Mesendoderm (in vitro differentiated cells): Measurements from ENCODE around the gene CAMKMT.
A peak's percentile ranks its signal among the peaks of the same experiment; 100 is the strongest.
"Not testable (repeated sequence)": the region's sequence is repeated elsewhere in the genome, so short reads cannot be mapped to it uniquely, and the experiment has no call there.

Experiments
- DNase-seq: peaks from one replicate; pipeline ENCODE4 v3.0.0; 2013
- H2AK5ac ChIP-seq: 2 replicates; pipeline ENCODE4 v1.6.1; 2013; ENCODE audit warnings: low read length, inconsistent platforms
- H2BK120ac ChIP-seq: 2 replicates; pipeline ENCODE4 v1.6.1; 2013; ENCODE audit warnings: low read depth, mild to moderate bottlenecking, low read length, moderate library complexity, mixed read lengths
- H2BK15ac ChIP-seq: replicated peaks from 2 replicates; pipeline ENCODE4 v1.6.1; 2013; ENCODE audit warnings: low read depth, mild to moderate bottlenecking, moderate library complexity
- H2BK5ac ChIP-seq: 2 replicates; pipeline ENCODE4 v1.6.1; 2013; ENCODE audit warnings: low read length, inconsistent platforms
- H3K18ac ChIP-seq: 2 replicates; pipeline ENCODE4 v1.6.1; 2013; ENCODE audit warnings: mild to moderate bottlenecking, low read length, mixed read lengths
- H3K23ac ChIP-seq: one replicate; pipeline ENCODE4 v1.6.1; 2013; ENCODE audit warnings: low read length
- H3K27ac ChIP-seq: 2 replicates; pipeline ENCODE4 v1.5.1; 2013; ENCODE audit warnings: low read depth, mild to moderate bottlenecking, inconsistent platforms, low read length, moderate library complexity
- H3K27me3 ChIP-seq: 2 replicates; pipeline ENCODE4 v1.6.1; 2013; ENCODE audit warnings: low read length, control low read depth, mild to moderate bottlenecking, inconsistent platforms; ENCODE audit not compliant: insufficient read depth, poor library complexity
- H3K36me3 ChIP-seq: 2 replicates; pipeline ENCODE4 v1.6.1; 2013; ENCODE audit warnings: low read length, inconsistent platforms; ENCODE audit not compliant: control insufficient read depth, insufficient read depth
- H3K4ac ChIP-seq: one replicate; pipeline ENCODE4 v1.6.1; 2013; ENCODE audit warnings: low read depth, mild to moderate bottlenecking, low read length, moderate library complexity
- H3K4me1 ChIP-seq: 2 replicates; pipeline ENCODE4 v1.6.1; 2013; ENCODE audit warnings: low read depth, low read length, inconsistent platforms; ENCODE audit not compliant: control insufficient read depth
- H3K4me2 ChIP-seq: 2 replicates; pipeline ENCODE4 v1.6.1; 2013; ENCODE audit warnings: low read length
- H3K4me3 ChIP-seq: 2 replicates; pipeline ENCODE4 v1.5.1; 2013; ENCODE audit warnings: mild to moderate bottlenecking, low read length
- H3K56ac ChIP-seq: one replicate; pipeline ENCODE4 v1.6.1; 2013; ENCODE audit warnings: low read length
- H3K79me1 ChIP-seq: 2 replicates; pipeline ENCODE4 v1.6.1; 2013; ENCODE audit warnings: low read length, inconsistent platforms
- H3K79me2 ChIP-seq: 2 replicates; pipeline ENCODE4 v1.6.1; 2013; ENCODE audit warnings: mild to moderate bottlenecking, low read length; ENCODE audit not compliant: control insufficient read depth, insufficient read depth
- H3K9ac ChIP-seq: 2 replicates; pipeline ENCODE4 v1.6.1; 2013; ENCODE audit warnings: low read length, inconsistent platforms
- H4K5ac ChIP-seq: one replicate; pipeline ENCODE4 v1.6.1; 2013; ENCODE audit warnings: low read length
- H4K8ac ChIP-seq: one replicate; pipeline ENCODE4 v1.6.1; 2013; ENCODE audit warnings: low read depth, mild to moderate bottlenecking, control low read depth, low read length, moderate library complexity
- WGBS: extraction: QIAGEN DNeasy Blood & Tissue Kit; methylation state at CpG from one replicate; pipeline ENCODE4 v1.1.7; 2013; ENCODE audit warnings: low lambda C conversion rate, missing lambda C conversion rate; ENCODE audit not compliant: insufficient coverage; ENCODE audit errors: extremely low coverage; 5-methylcytosine and 5-hydroxymethylcytosine counted together

CAMKMT gene

GRCh38 chr2:44494006-44494405, 132.3 kb downstream of the CAMKMT start:
- no peaks in the 10 kb centered on the region for H3K27me3 ChIP-seq
- H2BK15ac ChIP-seq: no peak overlapping the region
- WGBS: no CpG with 5 or more reads among the region's 2 CpGs
- no peaks in the 10 kb centered on the region for H3K79me1 ChIP-seq
- H2BK120ac ChIP-seq: no peak overlapping the region
- H3K4ac ChIP-seq: no peak overlapping the region
- H2BK5ac ChIP-seq: no peak overlapping the region
- no peaks in the 10 kb centered on the region for H3K36me3 ChIP-seq
- no peak overlapping the region for H2AK5ac ChIP-seq
- no peak overlapping the region for H3K9ac ChIP-seq
- DNase-seq: no peak
- peaks cover 2% of the 10 kb centered on the region for H3K4me1 ChIP-seq
- H3K4me2 ChIP-seq: no peak overlapping the region
- H3K18ac ChIP-seq: no peak overlapping the region
- no peak overlapping the region for H3K4me3 ChIP-seq
- H3K79me2 ChIP-seq: no peaks in the 10 kb centered on the region
- no peak overlapping the region for H4K5ac ChIP-seq
- no peak overlapping the region for H4K8ac ChIP-seq
- no peak overlapping the region for H3K23ac ChIP-seq
- no peak overlapping the region for H3K56ac ChIP-seq
- H3K27ac ChIP-seq: no peak overlapping the region

- Histone ChIP-seq H4K8ac (no peak overlapping the region), H3K79me2 (no peaks in the 10 kb centered on the region), H4K5ac (no peak overlapping the region), H3K18ac (no peak overlapping the region), H3K9ac (no peak overlapping the region), H3K56ac (no peak overlapping the region), H3K79me1 (no peaks in the 10 kb centered on the region), H3K27ac (no peak overlapping the region), H3K36me3 (no peaks in the 10 kb centered on the region), H3K27me3 (no peaks in the 10 kb centered on the region), H3K23ac (no peak overlapping the region), H2BK120ac (no peak overlapping the region), H3K4me1 (peaks cover 2% of the 10 kb centered on the region), H2BK15ac (no peak overlapping the region), H2AK5ac (no peak overlapping the region), H3K4ac (no peak overlapping the region), H3K4me3 (no peak overlapping the region), H2BK5ac (no peak overlapping the region), H3K4me2 (no peak overlapping the region)
- no peak for DNase-seq
- no CpG with 5 or more reads among the region's 3 CpGs for WGBS
These were observed 133.3 kb downstream of the CAMKMT start for GRCh38 chr2:44495035-44495434.

GRCh38 chr2:44495544-44495943, 133.8 kb downstream of the CAMKMT start:
- Histone ChIP-seq H3K9ac (no peak overlapping the region), H3K23ac (no peak overlapping the region), H3K4me3 (no peak overlapping the region), H2BK120ac (no peak overlapping the region), H3K56ac (no peak overlapping the region), H3K27me3 (no peaks in the 10 kb centered on the region), H3K36me3 (no peaks in the 10 kb centered on the region), H4K8ac (no peak overlapping the region), H2AK5ac (no peak overlapping the region), H3K4ac (no peak overlapping the region), H2BK15ac (no peak overlapping the region), H3K18ac (no peak overlapping the region), H3K4me1 (peaks cover 2% of the 10 kb centered on the region), H2BK5ac (no peak overlapping the region), H3K79me1 (no peaks in the 10 kb centered on the region), H3K27ac (no peak overlapping the region), H3K79me2 (no peaks in the 10 kb centered on the region), H4K5ac (no peak overlapping the region), H3K4me2 (no peak overlapping the region)
- DNase-seq: no peak
- no CpG with 5 or more reads among the region's 1 CpG for WGBS

- no peak overlapping the region for H3K23ac ChIP-seq
- no peak overlapping the region for H4K8ac ChIP-seq
- no peaks in the 10 kb centered on the region for H3K79me2 ChIP-seq
- no peak overlapping the region for H3K27ac ChIP-seq
- H3K27me3 ChIP-seq: no peaks in the 10 kb centered on the region
- no peaks in the 10 kb centered on the region for H3K79me1 ChIP-seq
- H3K4me1 ChIP-seq: peaks cover 2% of the 10 kb centered on the region
- no peak overlapping the region for H3K4me3 ChIP-seq
- H2BK15ac ChIP-seq: no peak overlapping the region
- H3K56ac ChIP-seq: no peak overlapping the region
- H3K4ac ChIP-seq: no peak overlapping the region
- no peak overlapping the region for H2BK5ac ChIP-seq
- no peak overlapping the region for H2BK120ac ChIP-seq
- H3K4me2 ChIP-seq: no peak overlapping the region
- WGBS: no CpG with 5 or more reads among the region's 3 CpGs
- H3K36me3 ChIP-seq: no peaks in the 10 kb centered on the region
- no peak overlapping the region for H3K9ac ChIP-seq
- no peak overlapping the region for H2AK5ac ChIP-seq
- H4K5ac ChIP-seq: no peak overlapping the region
- no peak overlapping the region for H3K18ac ChIP-seq
- no peak for DNase-seq
These were observed 134.4 kb downstream of the CAMKMT start for GRCh38 chr2:44496130-44496529.

- Histone ChIP-seq H3K27ac (no peak overlapping the region), H3K4me1 (peaks cover 2% of the 10 kb centered on the region), H3K18ac (no peak overlapping the region), H2BK5ac (no peak overlapping the region), H4K8ac (no peak overlapping the region), H2BK120ac (no peak overlapping the region), H3K56ac (no peak overlapping the region), H2BK15ac (no peak overlapping the region), H3K4me2 (no peak overlapping the region), H3K4ac (no peak overlapping the region), H3K4me3 (no peak overlapping the region), H3K23ac (no peak overlapping the region), H3K79me2 (no peaks in the 10 kb centered on the region), H4K5ac (no peak overlapping the region), H3K27me3 (no peaks in the 10 kb centered on the region), H3K36me3 (no peaks in the 10 kb centered on the region), H3K79me1 (no peaks in the 10 kb centered on the region), H3K9ac (no peak overlapping the region), H2AK5ac (no peak overlapping the region)
- peak; percentile 42 for DNase-seq
- WGBS: no CpG with 5 or more reads among the region's 2 CpGs
These were observed 136.8 kb downstream of the CAMKMT start for GRCh38 chr2:44498551-44498950.

GRCh38 chr2:44505664-44506063, 143.9 kb downstream of the CAMKMT start:
- H3K4me2 ChIP-seq, H2BK5ac ChIP-seq, H3K18ac ChIP-seq, H4K5ac ChIP-seq, H3K79me1 ChIP-seq, H2BK15ac ChIP-seq, H3K4me1 ChIP-seq, H3K9ac ChIP-seq, H3K27me3 ChIP-seq, H3K27ac ChIP-seq, H3K56ac ChIP-seq, H3K4me3 ChIP-seq, H2AK5ac ChIP-seq, H2BK120ac ChIP-seq, H3K23ac ChIP-seq, H4K8ac ChIP-seq, DNase-seq, H3K79me2 ChIP-seq, H3K4ac ChIP-seq, H3K36me3 ChIP-seq: not testable (repeated sequence)
- no CpG with 5 or more reads among the region's 7 CpGs for whole genome bisulfite sequencing
